Esophagus mucosa (tissue), 1 donor: ENCODE data around the gene REM2. TPM values are rescaled to one million over a fixed set of nuclear protein-coding genes. Genes with fewer than 3 reads are reported as not detected.

Experiments
- ATAC-seq: fragments of 200-7000 bp; cut with Tn5 transposase; one replicate; pipeline ENCODE4 v1.9.1; 2020
- total RNA-seq: library from RNA; stranded (reverse); gene quantifications from one replicate; pipeline ENCODE4 v1.2.4, GENCODE V29; 2023
- donor health status: DM: yes; HTN: yes; CAD: no.

REM2 gene
- total RNA-seq, 1 donor from 2014 or later: 0.32 TPM

- ATAC-seq: no peak
Measured at GRCh38 chr14:22875003-22875747, 7.8 kb upstream of the REM2 start.

GRCh38 chr14:22875748-22876319, 7.2 kb upstream of the REM2 start:
- ATAC-seq: no peak

DNA sequence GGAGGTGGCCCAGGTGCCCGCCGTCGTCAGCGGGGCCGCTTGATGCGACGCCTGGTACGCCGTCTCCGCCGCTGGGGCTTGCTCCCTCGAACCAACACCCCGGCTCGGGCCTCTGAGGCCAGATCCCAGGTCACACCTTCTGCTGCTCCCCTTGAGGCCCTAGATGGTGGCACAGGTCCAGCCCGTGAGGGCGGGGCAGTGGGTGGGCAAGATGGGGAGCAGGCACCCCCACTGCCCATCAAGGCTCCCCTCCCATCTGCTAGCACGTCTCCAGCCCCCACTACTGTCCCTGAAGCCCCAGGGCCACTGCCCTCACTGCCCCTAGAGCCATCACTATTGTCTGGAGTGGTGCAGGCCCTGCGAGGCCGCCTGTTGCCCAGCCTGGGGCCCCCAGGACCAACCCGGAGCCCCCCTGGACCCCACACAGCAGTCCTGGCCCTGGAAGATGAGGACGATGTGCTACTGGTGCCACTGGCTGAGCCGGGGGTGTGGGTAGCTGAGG, 6.0 kb upstream of the REM2 start:
- ATAC-seq: no peak

DNA sequence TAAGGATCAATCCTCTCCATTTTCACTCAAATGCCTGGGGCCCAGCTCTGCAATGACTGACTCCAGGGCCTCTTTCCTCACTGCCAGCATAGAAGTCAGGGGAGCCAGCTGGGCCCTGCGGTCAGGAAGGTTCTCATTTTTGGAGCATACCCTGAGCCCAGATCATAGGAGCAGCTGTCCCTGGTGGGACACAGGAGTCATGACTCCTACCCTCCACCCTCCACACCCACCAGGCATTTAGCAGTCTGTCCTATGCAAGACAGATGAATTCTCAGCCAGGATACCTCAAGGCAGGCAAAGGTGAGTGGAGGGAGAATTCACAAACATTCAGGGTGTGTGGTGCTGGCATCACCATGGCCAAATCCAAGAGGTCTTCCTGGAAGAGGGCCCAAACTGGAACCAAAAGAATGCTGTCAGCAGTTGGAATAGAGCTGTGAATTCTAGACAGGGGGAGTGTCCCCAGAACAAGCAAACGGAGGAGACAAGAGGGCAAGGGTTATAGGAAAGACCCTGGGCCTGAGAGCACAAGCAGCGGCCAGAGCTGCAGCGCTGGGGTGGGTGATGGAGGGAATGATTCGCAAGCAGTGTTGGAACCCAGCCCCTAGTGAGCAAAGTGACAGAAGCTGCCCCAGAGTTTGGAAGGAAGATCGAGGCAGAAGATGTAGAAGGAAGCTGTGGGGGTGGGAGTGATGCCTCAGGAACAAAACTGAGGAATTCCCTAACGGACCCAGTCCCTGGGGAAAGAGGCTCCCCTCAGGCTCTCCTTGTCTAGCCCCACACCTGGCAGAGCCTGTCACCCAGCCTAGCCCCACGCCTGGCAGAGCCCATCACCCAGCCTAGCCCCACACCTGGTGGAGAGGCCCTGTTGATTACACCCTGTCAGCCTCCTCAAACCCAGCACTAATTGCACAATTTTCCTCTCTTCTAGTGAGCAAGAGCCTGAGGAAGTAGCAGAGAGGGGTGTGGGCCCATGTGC, 4.5 kb upstream of the REM2 start:
- no peak for ATAC-seq

- no peak for ATAC-seq
Measured at GRCh38 chr14:22882064-22882463, 958 bp upstream of the REM2 start.

DNA sequence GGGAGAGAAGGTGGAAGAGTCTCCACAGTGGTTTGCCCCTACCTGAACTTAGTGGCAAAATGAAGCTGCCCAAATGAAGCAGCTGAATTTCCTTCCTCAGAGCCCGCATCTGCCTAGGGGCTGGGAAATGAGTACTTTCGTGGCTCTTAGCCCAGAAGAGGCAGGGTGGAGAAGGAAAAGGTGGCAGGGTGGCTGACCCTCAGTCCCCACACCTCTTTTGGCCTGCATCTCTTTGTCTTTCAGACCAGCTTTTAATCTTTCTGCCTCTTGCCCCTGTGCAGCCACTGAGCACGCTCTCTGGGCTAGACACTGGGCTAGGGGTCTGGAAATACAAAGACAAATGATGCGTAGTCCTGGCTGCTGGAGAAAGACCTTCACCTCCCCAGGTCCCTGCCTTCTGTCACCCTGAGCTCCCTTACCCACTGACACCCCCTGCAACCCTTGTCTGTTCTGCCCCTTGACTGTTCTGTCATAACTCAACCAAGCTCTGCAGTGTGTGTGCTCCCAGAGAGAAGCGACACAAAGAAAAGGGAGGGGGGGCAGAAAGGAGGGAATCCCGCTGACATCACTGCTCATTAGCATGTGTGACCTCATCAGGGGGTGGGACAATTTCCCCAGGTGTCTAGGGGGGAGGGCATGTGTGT, 371 bp upstream of the REM2 start:
- ATAC-seq: peak; percentile 41

DNA sequence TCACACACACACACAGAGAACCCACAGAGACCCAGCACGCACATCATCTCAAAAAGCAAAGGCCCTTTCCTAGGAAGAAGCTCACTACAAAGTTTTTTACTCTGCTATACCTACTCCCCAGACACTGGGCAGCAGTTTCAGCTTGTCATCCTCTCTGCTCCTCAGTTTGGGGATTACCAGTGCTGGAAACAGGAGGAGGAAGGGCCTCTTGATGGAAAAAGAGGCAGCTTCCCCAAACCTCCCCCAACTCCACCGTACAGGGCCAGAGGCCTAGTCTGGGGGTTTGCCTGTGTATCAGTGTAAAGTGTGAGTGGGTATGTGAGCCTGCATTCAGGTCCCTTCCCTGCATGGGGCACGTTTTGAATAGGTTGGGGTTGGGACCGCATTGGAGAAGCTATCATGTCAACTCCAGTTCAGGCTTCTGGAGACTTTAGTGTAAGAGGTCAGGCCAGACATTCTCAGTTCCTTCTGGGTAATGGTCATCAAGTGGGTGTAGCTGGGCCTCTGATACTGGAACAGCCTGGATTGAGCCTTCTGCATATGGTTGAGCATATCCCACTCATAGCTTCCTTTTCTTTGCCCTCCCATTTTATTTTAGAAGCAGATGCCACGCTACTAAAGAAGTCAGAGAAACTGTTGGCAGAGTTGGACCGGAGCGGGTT, 1.2 kb downstream of the REM2 start:
- no peak for ATAC-seq

DNA sequence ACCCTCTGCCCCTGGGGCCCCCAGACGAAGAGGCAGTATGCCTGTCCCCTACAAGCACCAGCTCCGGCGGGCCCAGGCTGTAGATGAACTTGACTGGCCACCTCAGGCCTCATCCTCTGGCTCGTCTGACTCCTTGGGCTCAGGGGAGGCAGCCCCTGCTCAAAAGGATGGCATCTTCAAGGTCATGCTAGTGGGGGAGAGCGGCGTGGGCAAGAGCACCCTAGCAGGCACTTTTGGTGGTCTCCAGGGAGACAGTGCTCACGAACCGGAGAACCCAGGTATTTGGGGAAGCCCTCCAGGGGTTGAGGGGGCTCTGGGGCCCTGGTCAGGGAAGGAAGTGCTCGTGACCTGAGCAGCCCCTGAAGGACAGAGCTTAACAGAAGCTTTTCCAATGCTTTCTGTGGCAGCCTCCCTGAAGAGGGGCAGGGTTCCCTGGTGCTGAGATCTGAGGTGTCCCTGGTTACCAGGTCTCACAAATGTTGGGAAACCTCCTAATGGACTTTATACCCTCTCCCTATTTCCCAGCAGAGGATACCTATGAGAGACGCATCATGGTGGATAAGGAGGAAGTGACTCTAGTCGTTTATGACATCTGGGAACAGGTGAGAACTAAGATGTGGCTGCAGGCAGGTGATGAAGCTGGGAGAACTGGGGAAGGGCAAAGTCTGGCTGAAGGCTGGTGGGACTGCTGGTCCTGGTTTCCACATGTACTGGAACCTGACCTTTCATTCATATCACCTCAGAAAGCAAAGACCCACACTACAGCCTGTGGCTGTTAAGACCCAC, 1.9 kb downstream of the REM2 start:
- no peak for ATAC-seq

GRCh38 chr14:22885975-22886374, 3.0 kb downstream of the REM2 start:
- ATAC-seq: no peak

GRCh38 chr14:22886500-22887259, 3.7 kb downstream of the REM2 start:
- ATAC-seq: peak; percentile 69

DNA sequence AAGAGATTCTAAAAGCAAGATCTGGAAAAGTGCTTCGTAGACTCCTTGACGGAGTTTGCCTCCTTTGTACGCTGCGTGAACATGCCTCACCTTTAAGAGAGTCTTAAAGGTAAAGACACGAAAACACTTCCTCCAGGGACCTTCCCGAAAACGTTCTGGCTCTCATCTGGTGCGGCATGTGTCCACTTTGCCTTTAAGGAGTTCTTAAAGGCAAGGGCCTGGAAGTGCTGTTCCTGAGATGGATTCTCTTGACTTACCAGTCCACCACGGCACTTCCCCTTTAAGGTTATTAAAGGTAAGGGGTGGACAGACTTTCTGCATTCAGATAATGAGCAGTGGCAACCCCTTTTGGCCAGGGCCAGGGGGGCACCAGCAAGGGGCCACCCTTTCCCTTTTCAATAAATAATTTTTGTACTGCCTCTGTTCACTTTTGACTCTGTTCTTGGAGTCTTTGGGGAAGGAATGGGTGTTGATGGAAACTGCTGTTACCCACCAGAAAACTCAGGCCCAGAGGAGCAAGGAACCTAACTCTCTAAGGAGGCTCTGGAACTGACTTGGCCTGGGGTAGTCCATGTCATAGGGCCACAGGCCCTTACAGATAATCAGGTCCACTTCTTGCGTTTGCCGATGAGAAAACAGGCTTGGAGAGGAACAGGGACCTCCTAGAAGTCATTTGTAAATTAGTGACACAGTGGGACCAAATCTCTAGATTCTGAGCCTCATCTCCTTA, 4.4 kb downstream of the REM2 start:
- ATAC-seq: peak; percentile 53

GRCh38 chr14:22887990-22888378, 5.0 kb downstream of the REM2 start:
- peak; percentile 1 for ATAC-seq

DNA sequence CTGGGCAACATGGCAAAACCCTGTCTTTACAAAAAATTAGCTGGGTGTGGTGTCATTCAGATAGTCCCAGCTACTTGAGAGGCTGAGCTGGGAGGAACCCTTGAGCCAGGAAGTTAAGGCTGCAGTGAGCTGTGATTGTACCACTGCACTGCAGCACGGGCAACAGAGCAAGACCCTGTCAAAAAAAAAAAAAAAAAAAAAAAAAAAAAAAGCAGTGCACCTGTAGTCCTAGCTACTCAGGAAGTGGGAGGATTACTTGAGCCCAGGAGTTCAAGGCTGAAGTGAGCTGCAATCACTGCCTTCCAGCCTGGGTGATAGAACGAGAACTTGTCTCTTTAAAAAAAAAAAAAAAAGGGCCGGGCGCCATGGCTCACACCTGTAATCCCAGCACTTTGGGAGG, 5.6 kb downstream of the REM2 start:
- ATAC-seq: no peak

DNA sequence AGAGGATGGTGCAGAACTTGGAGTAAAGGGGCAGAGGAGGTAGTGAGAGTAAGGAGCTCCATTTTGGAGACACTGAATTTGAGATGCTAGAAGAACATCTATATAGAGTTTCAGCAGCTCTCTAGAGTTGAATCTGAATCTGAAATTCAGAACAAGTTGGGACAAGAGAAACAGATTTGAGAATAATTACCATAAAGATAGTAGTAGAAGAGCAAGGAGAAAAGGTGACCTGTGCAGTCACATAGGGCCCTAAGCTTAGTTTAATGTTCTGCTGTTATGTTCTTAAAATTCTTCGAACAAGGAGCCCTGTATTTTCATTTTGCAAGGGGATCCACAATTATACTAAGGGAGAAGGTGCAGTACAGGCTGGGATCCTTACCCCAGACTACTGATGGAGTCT, 7.4 kb downstream of the REM2 start:
- ATAC-seq: no peak

GRCh38 chr14:22892488-22892887, 9.5 kb downstream of the REM2 start:
- peak; percentile 6 for ATAC-seq

DNA sequence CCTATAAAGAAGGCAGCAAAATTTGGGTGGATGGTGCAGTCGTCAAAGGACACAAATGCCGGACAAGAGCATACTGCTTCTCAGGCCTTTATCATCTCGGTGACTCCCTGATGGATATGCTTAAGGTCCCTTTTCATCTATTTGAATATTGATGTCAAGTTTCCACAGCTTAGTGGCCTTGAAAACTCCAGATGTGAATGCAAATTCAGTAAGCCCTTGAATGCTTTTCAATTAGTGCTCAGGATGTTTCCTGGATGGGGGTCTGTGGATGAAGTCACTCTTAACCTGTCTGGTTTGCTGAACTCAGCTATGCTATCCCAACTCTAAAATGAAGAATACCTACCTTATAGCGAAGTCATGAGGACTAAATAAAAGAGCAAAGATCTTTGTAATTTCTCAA, 10.7 kb downstream of the REM2 start:
- no peak for ATAC-seq

DNA sequence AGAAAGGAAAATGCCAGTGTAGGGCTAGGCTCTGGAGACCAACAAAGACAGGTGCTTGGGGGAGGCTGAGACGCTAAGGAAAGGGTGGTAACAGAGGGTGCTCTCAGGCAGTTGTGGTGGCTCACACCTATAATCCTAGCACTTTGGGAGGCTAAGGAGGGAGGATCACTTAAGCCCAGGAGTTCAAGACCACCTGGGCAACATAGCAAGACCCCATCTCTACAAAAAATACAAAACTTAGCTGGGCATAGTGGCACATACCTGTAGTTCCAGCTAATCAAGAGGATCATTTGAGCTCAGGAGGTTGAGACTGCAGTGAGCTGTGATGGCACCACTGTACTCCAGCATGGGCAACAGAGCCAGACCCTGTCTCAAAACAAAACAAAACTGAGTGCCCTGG, 12.4 kb downstream of the REM2 start:
- no peak for ATAC-seq

- no peak for ATAC-seq
Measured at GRCh38 chr14:22896356-22896755, 13.3 kb downstream of the REM2 start.

DNA sequence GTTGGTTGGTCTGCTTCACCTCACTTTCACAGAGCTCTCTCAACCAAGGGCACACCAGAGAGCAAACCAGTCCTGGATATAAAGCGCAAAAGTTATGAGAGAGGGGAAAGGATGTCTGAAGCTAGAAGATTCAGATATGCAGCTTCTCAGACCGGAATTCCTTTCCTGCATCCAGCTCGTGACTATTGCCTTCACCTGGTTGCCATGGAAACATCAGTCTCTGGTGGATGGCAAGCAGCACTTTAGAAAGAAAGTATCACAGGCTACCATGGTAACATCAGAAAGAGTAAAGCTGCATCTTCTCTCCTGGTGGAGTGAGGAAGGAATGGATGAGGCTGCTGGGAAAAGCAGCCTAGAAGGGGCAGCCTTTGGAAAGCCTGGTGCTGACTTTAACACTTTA, 13.7 kb downstream of the REM2 start:
- ATAC-seq: no peak

GRCh38 chr14:22897357-22897756, 14.3 kb downstream of the REM2 start:
- ATAC-seq: no peak
